GM21515 (cell line): ENCODE data around the gene RMRP.
A peak's percentile ranks its signal among the peaks of the same experiment; 100 is the strongest.
"Not testable (repeated sequence)": the region's sequence is repeated elsewhere in the genome, so short reads cannot be mapped to it uniquely, and the experiment has no call there.

Source experiments
- ATAC-seq: cut with Tn5 transposase; IDR thresholded peaks from one replicate; pipeline ENCODE4 v1.9.1; 2021; ENCODE audit not compliant: unreplicated experiment

The RMRP gene

GRCh38 chr9:35615981-35616680 is 41.7 kb downstream of the RMRP start:
- ATAC-seq: no peak

DNA sequence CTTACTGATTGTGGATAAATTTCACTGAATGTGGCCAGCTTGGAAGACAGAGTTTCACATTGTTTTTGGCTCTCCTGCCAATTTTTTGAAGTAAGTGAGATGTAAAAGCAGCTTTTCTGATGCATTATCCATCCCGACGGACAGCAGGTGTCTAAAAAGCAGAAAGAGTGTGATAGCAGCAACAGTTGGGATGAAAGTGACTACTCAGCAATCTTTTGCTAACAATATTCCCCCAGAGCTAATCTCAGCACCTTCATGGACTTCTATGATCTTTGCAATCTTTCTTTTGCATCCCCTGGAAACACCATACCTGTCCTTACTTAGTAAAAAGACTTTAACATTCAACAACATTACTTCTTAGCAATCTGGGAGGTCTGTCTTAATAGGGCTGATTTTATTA is 45.0 kb downstream of the RMRP start:
- ATAC-seq: no peak

DNA sequence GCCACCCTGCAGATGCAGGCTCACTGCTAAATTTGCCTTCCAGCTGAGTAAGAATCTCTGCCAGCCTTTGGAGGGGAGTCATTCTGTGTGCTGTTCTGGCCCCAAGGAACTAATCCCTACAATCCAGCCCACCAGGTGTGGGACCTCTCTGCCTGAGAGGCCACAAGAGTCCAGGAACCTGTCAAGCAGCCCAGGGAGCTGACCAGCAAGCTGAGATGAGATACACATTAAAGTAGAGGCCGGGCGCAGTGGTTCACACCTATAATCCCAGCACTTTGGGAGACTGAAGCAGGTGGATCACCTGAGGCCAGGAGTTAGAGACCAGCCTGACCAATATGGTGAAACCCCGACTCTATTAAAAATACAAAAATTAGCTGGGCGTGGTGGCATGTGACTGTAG is 45.8 kb downstream of the RMRP start:
- not testable (repeated sequence) for ATAC-seq

- ATAC-seq: peak; percentile 48
Observed at GRCh38 chr9:35611230-35611797, 46.5 kb downstream of the RMRP start.

GRCh38 chr9:35609820-35610163 is 48.0 kb downstream of the RMRP start:
- ATAC-seq: no peak

GRCh38 chr9:35609001-35609819 is 48.6 kb downstream of the RMRP start:
- ATAC-seq: no peak

DNA sequence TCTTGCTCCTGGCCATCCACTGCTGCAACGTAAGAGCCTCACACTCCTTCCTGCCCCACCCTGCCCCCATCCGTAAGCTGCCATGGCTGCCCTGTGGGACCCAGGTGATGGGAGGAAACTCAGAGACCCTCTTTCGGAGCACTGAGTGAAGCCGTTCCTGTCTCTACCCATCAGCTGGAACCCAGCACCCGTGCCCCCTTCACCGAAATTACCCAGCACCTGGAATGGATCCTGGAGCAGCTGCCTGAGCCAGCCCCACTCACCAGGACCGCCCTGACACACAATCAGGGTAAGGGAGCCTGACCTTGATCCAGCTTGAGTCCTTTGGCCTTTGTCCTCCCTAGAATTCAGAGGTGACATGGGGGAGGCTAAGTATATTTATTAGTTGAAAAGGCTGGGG is 49.6 kb downstream of the RMRP start:
- no peak for ATAC-seq
